H9 (cell line): Measurements from ENCODE around the gene ME3. TPM values are rescaled to one million over a fixed set of nuclear protein-coding genes. Genes with fewer than 3 reads are reported as not detected.
"Not testable (repeated sequence)": the region's sequence is repeated elsewhere in the genome, so short reads cannot be mapped to it uniquely, and the experiment has no call there.

Experiments
- DNase-seq: peaks from one replicate; pipeline ENCODE4 v3.0.0-alpha.2; 2017
- H2AFZ ChIP-seq: one replicate; pipeline ENCODE4 v1.6.1; 2013; ENCODE audit warnings: mild to moderate bottlenecking, low read length, control low read depth, moderate library complexity
- H2AK5ac ChIP-seq: 2 replicates; pipeline ENCODE4 v1.6.1; 2013; ENCODE audit warnings: low read length, control low read depth, mixed read lengths; ENCODE audit not compliant: insufficient read length
- H2BK120ac ChIP-seq: one replicate; pipeline ENCODE4 v1.6.1; 2013; ENCODE audit warnings: low read depth, mild to moderate bottlenecking, low read length, control low read depth, inconsistent platforms; ENCODE audit not compliant: poor library complexity, severe bottlenecking
- H2BK12ac ChIP-seq: 2 replicates; pipeline ENCODE4 v1.6.1; 2013; ENCODE audit warnings: low read length, control low read depth, mixed read lengths, low read depth; ENCODE audit not compliant: insufficient read length
- H2BK15ac ChIP-seq: 2 replicates; pipeline ENCODE4 v1.6.1; 2013; ENCODE audit warnings: low read depth, low read length, control low read depth
- H2BK20ac ChIP-seq: one replicate; pipeline ENCODE4 v1.6.1; 2013; ENCODE audit warnings: low read depth, mild to moderate bottlenecking, low read length, control low read depth, inconsistent platforms; ENCODE audit not compliant: poor library complexity, severe bottlenecking
- H2BK5ac ChIP-seq: 2 replicates; pipeline ENCODE4 v1.6.1; 2013; ENCODE audit warnings: low read length, control low read depth, mixed read lengths; ENCODE audit not compliant: insufficient read length
- H3K14ac ChIP-seq: 2 replicates; pipeline ENCODE4 v1.6.1; 2013; ENCODE audit warnings: low read length, control low read depth; ENCODE audit not compliant: insufficient read depth
- H3K18ac ChIP-seq: 2 replicates; pipeline ENCODE4 v1.6.1; 2013; ENCODE audit warnings: low read depth, mild to moderate bottlenecking, mixed read lengths, low read length, control low read depth; ENCODE audit not compliant: insufficient read length
- H3K23ac ChIP-seq: 2 replicates; pipeline ENCODE4 v1.6.1; 2013; ENCODE audit warnings: low read length, control low read depth, mixed read lengths, low read depth; ENCODE audit not compliant: insufficient read length
- H3K23me2 ChIP-seq: 2 replicates; pipeline ENCODE4 v1.6.1; 2013; ENCODE audit warnings: low read depth, mild to moderate bottlenecking, mixed read lengths, low read length, control low read depth; ENCODE audit not compliant: insufficient read length, poor library complexity, severe bottlenecking
- H3K27ac ChIP-seq: 2 replicates; pipeline ENCODE4 v1.5.1; 2013; ENCODE audit warnings: low read length, control low read depth, mixed read lengths, low read depth; ENCODE audit not compliant: insufficient read length
- H3K27me3 ChIP-seq: 2 replicates; pipeline ENCODE4 v1.6.1; 2013; ENCODE audit warnings: low read length, control low read depth, inconsistent platforms; ENCODE audit not compliant: insufficient read depth
- H3K4ac ChIP-seq: 2 replicates; pipeline ENCODE4 v1.6.1; 2013; ENCODE audit warnings: low read depth, mild to moderate bottlenecking, control low read depth, inconsistent platforms, low read length, moderate library complexity
- H3K4me1 ChIP-seq: 2 replicates; pipeline ENCODE4 v1.6.1; 2013; ENCODE audit warnings: low read length, control low read depth, inconsistent platforms; ENCODE audit not compliant: insufficient read depth
- H3K4me2 ChIP-seq: 2 replicates; pipeline ENCODE4 v1.6.1; 2013; ENCODE audit warnings: low read length, control low read depth, mixed read lengths; ENCODE audit not compliant: insufficient read length, insufficient read depth
- H3K56ac ChIP-seq: 2 replicates; pipeline ENCODE4 v1.6.1; 2013; ENCODE audit warnings: low read depth, mild to moderate bottlenecking, mixed read lengths, low read length, control low read depth; ENCODE audit not compliant: insufficient read length
- H3K79me1 ChIP-seq: 2 replicates; pipeline ENCODE4 v1.6.1; 2013; ENCODE audit warnings: low read depth, mild to moderate bottlenecking, moderate library complexity, low read length, control low read depth, inconsistent platforms; ENCODE audit not compliant: insufficient read depth, poor library complexity, severe bottlenecking
- H3K79me2 ChIP-seq: 2 replicates; pipeline ENCODE4 v1.6.1; 2013; ENCODE audit warnings: low read length, control low read depth, inconsistent platforms; ENCODE audit not compliant: insufficient read depth
- H3K9ac ChIP-seq: 2 replicates; pipeline ENCODE4 v1.6.1; 2013; ENCODE audit warnings: low read length, control low read depth, mixed read lengths; ENCODE audit not compliant: insufficient read length; ENCODE audit errors: extremely low read depth
- H3K9me3 ChIP-seq: one replicate; pipeline ENCODE4 v1.6.1; 2013; ENCODE audit warnings: low read depth, low read length, inconsistent platforms; ENCODE audit not compliant: control insufficient read depth
- H3T11ph ChIP-seq: one replicate; pipeline ENCODE4 v1.6.1; 2013; ENCODE audit warnings: mild to moderate bottlenecking, low read length, control low read depth, inconsistent platforms
- H4K20me1 ChIP-seq: one replicate; pipeline ENCODE4 v1.6.1; 2013; ENCODE audit not compliant: control insufficient read depth, insufficient read length, insufficient read depth
- H4K5ac ChIP-seq: 2 replicates; pipeline ENCODE4 v1.6.1; 2013; ENCODE audit warnings: low read depth, mild to moderate bottlenecking, mixed read lengths, low read length, control low read depth; ENCODE audit not compliant: insufficient read length
- H4K8ac ChIP-seq: replicated peaks from 2 replicates; pipeline ENCODE4 v1.6.1; 2013; ENCODE audit warnings: low read length, control low read depth, mixed read lengths, low read depth; ENCODE audit not compliant: insufficient read length
- H4K91ac ChIP-seq: 2 replicates; pipeline ENCODE4 v1.6.1; 2013; ENCODE audit warnings: low read depth, mild to moderate bottlenecking, moderate library complexity, mixed read lengths, low read length, control low read depth; ENCODE audit not compliant: insufficient read length
- H3K27ac Mint-ChIP-seq, 3 experiments: 2 replicates in 2 of 3; 3 replicates in 1 of 3; pipeline ENCODE4 v1.8.0; 2020 to 2021; ENCODE audit warnings: mixed read lengths in 3 of 3, mild to moderate bottlenecking in 1 of 3, moderate library complexity in 1 of 3
- H3K27me3 Mint-ChIP-seq: 2 replicates; pipeline ENCODE4 v1.8.0; 2021; ENCODE audit warnings: low read depth, mild to moderate bottlenecking, moderate library complexity, mixed read lengths
- H3K36me3 Mint-ChIP-seq, 3 experiments: 2 replicates in 2 of 3; 3 replicates in 1 of 3; pipeline ENCODE4 v1.8.0; 2020 to 2021; ENCODE audit warnings: low read depth in 3 of 3, mixed read lengths in 3 of 3; ENCODE audit not compliant: insufficient read depth in 1 of 3
- H3K4me1 Mint-ChIP-seq, 2 experiments: 2 replicates each; pipeline ENCODE4 v1.8.0; 2020; ENCODE audit warnings: mixed read lengths in 2 of 2
- H3K4me3 Mint-ChIP-seq, 2 experiments: 2 replicates in 1 of 2; 3 replicates in 1 of 2; pipeline ENCODE4 v1.8.0; 2020 to 2021; ENCODE audit warnings: mild to moderate bottlenecking in 2 of 2, mixed read lengths in 2 of 2, moderate library complexity in 1 of 2
- H3K9me3 Mint-ChIP-seq, 2 experiments: 2 replicates in 1 of 2; 3 replicates in 1 of 2; pipeline ENCODE4 v1.8.0; 2020; ENCODE audit warnings: mild to moderate bottlenecking in 2 of 2, mixed read lengths in 2 of 2, moderate library complexity in 1 of 2
- WGBS: extraction: QIAGEN DNeasy Blood & Tissue Kit; methylation state at CpG from one replicate; pipeline ENCODE4 v1.1.7; 2013; ENCODE audit warnings: missing lambda C conversion rate, low lambda C conversion rate, mixed read lengths; ENCODE audit not compliant: insufficient read length; ENCODE audit errors: extremely low coverage; 5-methylcytosine and 5-hydroxymethylcytosine counted together
- total RNA-seq: library from RNA; stranded (reverse); gene quantifications from 2 replicates; pipeline ENCODE4 v1.2.1, GENCODE V29; 2021
- TF ChIP-seq, protein P1 (sequence below): fragments of 200-600 bp; sonication (generic); conservative IDR thresholded peaks from 3 replicates; pipeline ENCODE4 v1.8.0; 2021; ENCODE audit warnings: antibody characterized with exemption, mild to moderate bottlenecking

Gene ME3
- total RNA-seq, 1 experiment from 2014 or later = 2.8 TPM

DNA sequence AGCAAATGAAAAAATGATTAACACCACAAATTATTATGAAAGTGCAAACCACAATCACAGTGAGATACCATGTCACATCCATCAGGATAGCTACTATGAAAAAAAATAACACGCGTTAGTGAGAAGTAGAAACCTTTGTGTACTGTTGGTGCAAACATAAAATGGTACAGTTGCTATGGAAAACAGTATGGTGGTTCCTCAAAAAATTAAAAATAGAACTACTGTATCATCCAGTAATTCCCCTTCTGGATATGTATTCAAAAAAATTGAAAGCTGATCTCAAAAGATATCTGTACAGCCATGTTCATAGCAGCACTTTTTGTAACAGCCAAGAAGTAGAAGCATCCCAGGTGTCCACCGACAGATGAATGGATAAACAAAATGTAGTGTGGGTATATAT, 254.3 kb downstream of the ME3 start:
- Histone ChIP-seq H3K79me2 (no peaks in the 10 kb centered on the region), H3K4me1 (no peaks in the 10 kb centered on the region), H3T11ph (no peak overlapping the region), H2BK120ac (no peak overlapping the region), H3K4ac (no peak overlapping the region), H2BK5ac (no peak overlapping the region), H4K20me1 (no peaks in the 10 kb centered on the region), H3K9me3 (no peaks in the 10 kb centered on the region), H4K8ac (no peak overlapping the region), H3K56ac (no peak overlapping the region), H3K23ac (no peak overlapping the region), H2AFZ (no peak overlapping the region), H2BK15ac (no peak overlapping the region), H3K14ac (no peak overlapping the region), H3K4me2 (no peak overlapping the region), H4K5ac (no peak overlapping the region), H2AK5ac (no peak overlapping the region), H3K18ac (no peak overlapping the region), H2BK12ac (no peak overlapping the region), H2BK20ac (no peak overlapping the region), H3K9ac (no peak overlapping the region), H3K27me3 (no peaks in the 10 kb centered on the region), H3K23me2 (no peaks in the 10 kb centered on the region), H3K79me1 (no peaks in the 10 kb centered on the region), H3K27ac (no peak overlapping the region), H4K91ac (no peak overlapping the region)
- H3K27me3 Mint-ChIP-seq = no peaks in the 10 kb centered on the region
- no peaks in the 10 kb centered on the region for H3K36me3 Mint-ChIP-seq
- no CpG with 5 or more reads among the region's 3 CpGs for WGBS
- TF ChIP-seq, protein P1, sequence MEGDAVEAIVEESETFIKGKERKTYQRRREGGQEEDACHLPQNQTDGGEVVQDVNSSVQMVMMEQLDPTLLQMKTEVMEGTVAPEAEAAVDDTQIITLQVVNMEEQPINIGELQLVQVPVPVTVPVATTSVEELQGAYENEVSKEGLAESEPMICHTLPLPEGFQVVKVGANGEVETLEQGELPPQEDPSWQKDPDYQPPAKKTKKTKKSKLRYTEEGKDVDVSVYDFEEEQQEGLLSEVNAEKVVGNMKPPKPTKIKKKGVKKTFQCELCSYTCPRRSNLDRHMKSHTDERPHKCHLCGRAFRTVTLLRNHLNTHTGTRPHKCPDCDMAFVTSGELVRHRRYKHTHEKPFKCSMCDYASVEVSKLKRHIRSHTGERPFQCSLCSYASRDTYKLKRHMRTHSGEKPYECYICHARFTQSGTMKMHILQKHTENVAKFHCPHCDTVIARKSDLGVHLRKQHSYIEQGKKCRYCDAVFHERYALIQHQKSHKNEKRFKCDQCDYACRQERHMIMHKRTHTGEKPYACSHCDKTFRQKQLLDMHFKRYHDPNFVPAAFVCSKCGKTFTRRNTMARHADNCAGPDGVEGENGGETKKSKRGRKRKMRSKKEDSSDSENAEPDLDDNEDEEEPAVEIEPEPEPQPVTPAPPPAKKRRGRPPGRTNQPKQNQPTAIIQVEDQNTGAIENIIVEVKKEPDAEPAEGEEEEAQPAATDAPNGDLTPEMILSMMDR = no peak
- DNase-seq = no peak
- H3K4me1 Mint-ChIP-seq = peaks cover 7 to 14% of the 10 kb centered on the region in 2 experiments
- H3K9me3 Mint-ChIP-seq = no peaks in the 10 kb centered on the region
- H3K4me3 Mint-ChIP-seq = no peak overlapping the region
- H3K27ac Mint-ChIP-seq = no peak overlapping the region

DNA sequence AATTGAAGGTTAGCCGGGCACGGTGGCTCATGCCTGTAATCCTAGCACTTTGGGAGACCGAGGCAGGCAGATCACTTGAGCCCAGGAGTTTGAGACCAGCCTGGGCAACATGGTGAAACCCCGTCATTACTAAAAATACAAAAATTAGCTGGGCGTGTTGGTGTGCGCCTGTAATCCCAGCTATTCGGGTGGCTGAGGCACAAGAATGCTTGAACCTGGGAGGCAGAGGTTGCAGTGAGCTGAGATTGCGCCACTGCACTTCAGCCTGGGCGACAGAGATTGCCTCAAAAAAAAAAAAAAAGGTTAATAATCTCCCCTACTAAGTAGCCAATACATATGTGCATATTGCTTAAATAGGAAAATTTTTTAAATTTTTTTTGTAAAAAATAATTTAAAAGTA, 255.5 kb downstream of the ME3 start:
- WGBS = no CpG with 5 or more reads among the region's 9 CpGs
- H3K27ac Mint-ChIP-seq, H4K20me1 ChIP-seq, H4K5ac ChIP-seq, H3K9me3 ChIP-seq, H3K4me1 ChIP-seq, H2BK15ac ChIP-seq, H3K23ac ChIP-seq, H2BK12ac ChIP-seq, H3K4ac ChIP-seq, H3K27me3 Mint-ChIP-seq, H3K14ac ChIP-seq, H3K4me1 Mint-ChIP-seq, H2BK120ac ChIP-seq, H3K79me2 ChIP-seq, H3T11ph ChIP-seq, H3K9ac ChIP-seq, H3K56ac ChIP-seq, H3K4me2 ChIP-seq, H3K27ac ChIP-seq, H3K18ac ChIP-seq, H3K79me1 ChIP-seq, H2AFZ ChIP-seq, H2BK5ac ChIP-seq, H2BK20ac ChIP-seq, H2AK5ac ChIP-seq, H3K9me3 Mint-ChIP-seq, H4K8ac ChIP-seq, H4K91ac ChIP-seq, H3K27me3 ChIP-seq, H3K4me3 Mint-ChIP-seq, H3K23me2 ChIP-seq, DNase-seq, H3K36me3 Mint-ChIP-seq: not testable (repeated sequence)
